GM12878 (cell line): ENCODE data around the gene SLC35F2. TPM values are rescaled to one million over a fixed set of nuclear protein-coding genes. Genes with fewer than 3 reads are reported as not detected.

Experiments used
- ATAC-seq: fragments of 200-7000 bp; cut with Tn5 transposase; 3 replicates; pipeline ENCODE4 v1.9.1; 2020; ENCODE audit warnings: mild to moderate bottlenecking, moderate library complexity
- BruUV-seq: library from RNA; stranded (reverse); fragments of 400-500 nt; replicated peaks from 2 replicates; lab custom pipeline; 2021; lab: Mats Ljungman, UMichigan
- CTCF ChIA-PET: fragments of 300-600 bp; sonication (Branson Sonifier 250); formaldehyde crosslinking; extraction: SDS; loops from one replicate; lab custom pipeline; 2021; ENCODE audit warnings: inconsistent platforms; lab: Yijun Ruan, JAX
- POLR2A ChIA-PET: fragments of 350-600 bp; formaldehyde crosslinking; extraction: SDS; loops from one replicate; lab custom pipeline; 2021; ENCODE audit warnings: inconsistent platforms; lab: Charles Lee
- RAD21 ChIA-PET: fragments of 300-600 bp; sonication (Branson Sonifier 250); formaldehyde crosslinking; loops from one replicate; lab custom pipeline; 2023; ENCODE audit warnings: antibody characterized with exemption; ENCODE audit not compliant: unreplicated experiment; lab: Charles Lee
- SMC1A ChIA-PET: fragments of 300-600 bp; sonication (Branson Sonifier 250); formaldehyde crosslinking; loops from one replicate; lab custom pipeline; 2023; ENCODE audit not compliant: unreplicated experiment, uncharacterized antibody; lab: Charles Lee
- DNase-seq: peaks from one replicate; pipeline ENCODE4 v3.0.0-alpha.2; 2011; ENCODE audit warnings: low read depth, low spot score
- FAIRE-seq: peaks from 3 replicates; lab custom pipeline; 2011; peaks lifted over from hg19 to GRCh38; lab: Jason Lieb, UNC
- H2AFZ ChIP-seq: 2 replicates; pipeline ENCODE4 v1.6.0; 2011; ENCODE audit warnings: low read depth, low read length, control low read depth; ENCODE audit not compliant: control insufficient read depth
- H3K27ac ChIP-seq: 2 replicates; pipeline ENCODE4 v1.5.1; 2011; ENCODE audit warnings: control low read depth; ENCODE audit not compliant: control insufficient read depth, insufficient read depth
- H3K27me3 ChIP-seq, 2 experiments: replicated peaks in 1 of 2; 2 replicates each; pipeline versions ENCODE4 v1.6.0 to v1.6.1; 2011; ENCODE audit warnings: low read length in 1 of 2; ENCODE audit not compliant: control insufficient read depth in 2 of 2, insufficient read depth in 2 of 2
- H3K36me3 ChIP-seq, 2 experiments: 2 replicates each; pipeline ENCODE4 v1.5.1; 2011; ENCODE audit warnings: low read length in 1 of 2; ENCODE audit not compliant: control insufficient read depth in 2 of 2, insufficient read depth in 2 of 2
- H3K4me1 ChIP-seq: 2 replicates; pipeline ENCODE4 v1.6.1; 2011; ENCODE audit warnings: mild to moderate bottlenecking, low read length, moderate library complexity, mixed read lengths; ENCODE audit not compliant: control insufficient read depth, insufficient read depth
- H3K4me2 ChIP-seq: 2 replicates; pipeline ENCODE4 v1.6.0; 2011; ENCODE audit warnings: control low read depth; ENCODE audit not compliant: control insufficient read depth, insufficient read depth
- H3K4me3 ChIP-seq: fragments of 200-600 bp; sonication (generic); 2 replicates; pipeline ENCODE4 v1.5.1; 2016
- H3K79me2 ChIP-seq: 2 replicates; pipeline ENCODE4 v1.6.0; 2011; ENCODE audit warnings: low read length; ENCODE audit not compliant: control insufficient read depth, insufficient read depth
- H3K9ac ChIP-seq: 2 replicates; pipeline ENCODE4 v1.8.0; 2011; ENCODE audit warnings: low read length, control low read depth, mixed read lengths; ENCODE audit not compliant: control insufficient read depth, insufficient read depth
- H3K9me3 ChIP-seq: replicated peaks from 3 replicates; pipeline ENCODE4 v1.5.1; 2011; ENCODE audit warnings: mild to moderate bottlenecking, low read length; ENCODE audit not compliant: control insufficient read depth, insufficient read depth
- H4K20me1 ChIP-seq: 2 replicates; pipeline ENCODE4 v1.6.0; 2011; ENCODE audit not compliant: control insufficient read depth, insufficient read depth
- CBX5 ChIP-seq: sonication (generic); IDR thresholded peaks from 2 replicates; pipeline ENCODE4 v1.6.1; 2016; ENCODE audit warnings: low read depth, moderate library complexity, mild to moderate bottlenecking, inconsistent platforms
- GABPA ChIP-seq: IDR thresholded peaks from 2 replicates; pipeline ENCODE4 v1.6.1; 2014; ENCODE audit warnings: antibody characterized with exemption, low read depth, mild to moderate bottlenecking, inconsistent platforms
- HCFC1 ChIP-seq: fragments of 150-350 bp; IDR thresholded peaks from 2 replicates; pipeline ENCODE4 v1.6.1; 2014; ENCODE audit warnings: low read length
- HDAC6 ChIP-seq: fragments of 200-600 bp; sonication (generic); IDR thresholded peaks from one replicate; pipeline ENCODE4 v1.8.0; 2017; ENCODE audit warnings: antibody characterized with exemption; ENCODE audit not compliant: unreplicated experiment
- IKZF2 ChIP-seq, 2 experiments: fragments of 450-650 bp; IDR thresholded peaks; 2 replicates each; pipeline ENCODE4 v1.6.1; 2017; ENCODE audit warnings: mild to moderate bottlenecking in 2 of 2, moderate library complexity in 2 of 2
- POLR2AphosphoS2 ChIP-seq: IDR thresholded peaks from 2 replicates; pipeline ENCODE4 v1.6.1; 2011; ENCODE audit warnings: low read depth, mild to moderate bottlenecking, low read length, improper control_type of control experiment, moderate library complexity
- RBBP5 ChIP-seq: fragments of 200-600 bp; sonication (generic); conservative IDR thresholded peaks from 2 replicates; pipeline ENCODE4 v1.6.1; 2016
- SMARCA5 ChIP-seq: fragments of 450-650 bp; IDR thresholded peaks from 2 replicates; pipeline ENCODE4 v1.6.1; 2017; ENCODE audit warnings: mild to moderate bottlenecking
- SREBF1 ChIP-seq: IDR thresholded peaks from 2 replicates; pipeline ENCODE4 v1.6.1; 2012; ENCODE audit warnings: mild to moderate bottlenecking, low read length
- in situ Hi-C: fragments of 300-500 bp; cut with MboI; formaldehyde crosslinking; loops from 9 replicates; pipeline ENCODE4 v1.14.3; 2018; ENCODE audit warnings: mixed read lengths
- intact Hi-C: fragments of 100-400 bp; cut with micrococcal nuclease; formaldehyde crosslinking; loops from one replicate; pipeline ENCODE4 v1.14.2; 2022; ENCODE audit not compliant: unreplicated experiment
- polyA plus RNA-seq, 11 experiments: library from polyadenylated mRNA; depleted of rRNA in 4 of 11; unstranded in 6 of 11; stranded (reverse) in 5 of 11; fragments of >200 nt; fragmentation: Nextera tagmentation in 4 of 11; fragmentation: Illumina TruSeq in 1 of 11; extraction: Ambion mirVana in 4 of 11; extraction: Trizol in 1 of 11; gene quantifications; 1 replicate in 1 of 11; 2 replicates in 10 of 11; pipeline versions ENCODE4 v1.2.1 to v1.2.3, GENCODE V29; 2011 to 2016; ENCODE audit warnings: inconsistent platforms in 2 of 11, missing spikeins in 2 of 11, low read depth in 1 of 11
- total RNA-seq, 4 experiments: library from RNA; depleted of rRNA in 3 of 4; stranded (reverse); fragments of >200 nt in 3 of 4; fragmentation: Illumina TruSeq in 1 of 4; extraction: Trizol in 1 of 4; gene quantifications; 2 replicates each; pipeline versions ENCODE4 v1.2.1 to v1.2.3, GENCODE V29; 2013 to 2021
- TF ChIP-seq, protein P1 (sequence below): IDR thresholded peaks from 2 replicates; pipeline ENCODE4 v1.6.1; 2012; ENCODE audit warnings: low read depth, low read length, improper control_type of control experiment
- TF ChIP-seq, protein P2 (sequence below): fragments of 450-650 bp; IDR thresholded peaks from 2 replicates; pipeline ENCODE4 v1.6.1; 2017; ENCODE audit warnings: mild to moderate bottlenecking, moderate library complexity
- TF ChIP-seq, protein P3 (sequence below): fragments of 450-650 bp; formaldehyde crosslinking; IDR thresholded peaks from 2 replicates; pipeline ENCODE4 v1.5.0; 2022; ENCODE audit warnings: mild to moderate bottlenecking, missing genetic modification characterization

The SLC35F2 gene
- total and polyA plus RNA-seq, 10 of the 15 experiments (the other 5 are each of a cell fraction or from before 2014, with no cell fraction given): 15.2 to 48.8 (median 40.1) TPM

DNA sequence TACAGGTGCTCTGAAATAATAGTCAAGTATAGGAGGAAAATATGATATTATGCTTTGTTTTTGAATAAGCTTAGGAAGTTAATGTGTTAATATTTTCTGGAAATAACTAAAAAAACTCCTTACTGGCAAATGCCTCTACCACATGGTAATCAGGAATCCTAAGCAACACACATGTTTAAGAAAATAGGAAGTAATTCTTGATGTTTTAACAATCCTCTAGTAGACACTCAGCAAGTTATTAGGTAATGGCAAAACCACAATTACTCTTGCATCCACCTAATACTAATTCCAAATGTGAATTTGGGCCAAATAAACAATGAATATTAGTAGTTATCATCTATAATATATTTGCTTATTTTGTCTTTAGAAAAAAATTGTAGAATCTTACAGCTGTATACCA is 53.6 kb downstream of the SLC35F2 start:
- Histone ChIP-seq H2AFZ (no peak overlapping the region), H3K36me3 (peaks cover 13 to 28% of the 10 kb centered on the region in 2 experiments), H3K9ac (no peak overlapping the region), H3K79me2 (no peaks in the 10 kb centered on the region; the same call in 1 of the 2 replicates), H3K27ac (no peak overlapping the region), H3K27me3 (no peaks in the 10 kb centered on the region), H4K20me1 (no peaks in the 10 kb centered on the region), H3K9me3 (no peaks in the 10 kb centered on the region), H3K4me1 (no peaks in the 10 kb centered on the region), H3K4me2 (no peak overlapping the region), H3K4me3 (no peak overlapping the region)
- CTCF ChIA-PET: interaction anchor here (1.2 kb wide), 1 partner anchor 132 kb away, joined by 3 read pairs; no protein-coding TSS in a partner anchor
- no peak for DNase-seq
- intact Hi-C loops: no loop called here
- POLR2A ChIA-PET: no interaction called here
- ATAC-seq: no peak
- BruUV-seq: no TSS peak
- in situ Hi-C loops: no loop called here
- TF ChIP-seq, protein P1, sequence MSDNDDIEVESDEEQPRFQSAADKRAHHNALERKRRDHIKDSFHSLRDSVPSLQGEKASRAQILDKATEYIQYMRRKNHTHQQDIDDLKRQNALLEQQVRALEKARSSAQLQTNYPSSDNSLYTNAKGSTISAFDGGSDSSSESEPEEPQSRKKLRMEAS: no peak
- TF ChIP-seq HCFC1: no peak
- TF ChIP-seq CBX5: no peak
- no peak for TF ChIP-seq SMARCA5
- TF ChIP-seq GABPA: no peak
- TF ChIP-seq, protein P2, sequence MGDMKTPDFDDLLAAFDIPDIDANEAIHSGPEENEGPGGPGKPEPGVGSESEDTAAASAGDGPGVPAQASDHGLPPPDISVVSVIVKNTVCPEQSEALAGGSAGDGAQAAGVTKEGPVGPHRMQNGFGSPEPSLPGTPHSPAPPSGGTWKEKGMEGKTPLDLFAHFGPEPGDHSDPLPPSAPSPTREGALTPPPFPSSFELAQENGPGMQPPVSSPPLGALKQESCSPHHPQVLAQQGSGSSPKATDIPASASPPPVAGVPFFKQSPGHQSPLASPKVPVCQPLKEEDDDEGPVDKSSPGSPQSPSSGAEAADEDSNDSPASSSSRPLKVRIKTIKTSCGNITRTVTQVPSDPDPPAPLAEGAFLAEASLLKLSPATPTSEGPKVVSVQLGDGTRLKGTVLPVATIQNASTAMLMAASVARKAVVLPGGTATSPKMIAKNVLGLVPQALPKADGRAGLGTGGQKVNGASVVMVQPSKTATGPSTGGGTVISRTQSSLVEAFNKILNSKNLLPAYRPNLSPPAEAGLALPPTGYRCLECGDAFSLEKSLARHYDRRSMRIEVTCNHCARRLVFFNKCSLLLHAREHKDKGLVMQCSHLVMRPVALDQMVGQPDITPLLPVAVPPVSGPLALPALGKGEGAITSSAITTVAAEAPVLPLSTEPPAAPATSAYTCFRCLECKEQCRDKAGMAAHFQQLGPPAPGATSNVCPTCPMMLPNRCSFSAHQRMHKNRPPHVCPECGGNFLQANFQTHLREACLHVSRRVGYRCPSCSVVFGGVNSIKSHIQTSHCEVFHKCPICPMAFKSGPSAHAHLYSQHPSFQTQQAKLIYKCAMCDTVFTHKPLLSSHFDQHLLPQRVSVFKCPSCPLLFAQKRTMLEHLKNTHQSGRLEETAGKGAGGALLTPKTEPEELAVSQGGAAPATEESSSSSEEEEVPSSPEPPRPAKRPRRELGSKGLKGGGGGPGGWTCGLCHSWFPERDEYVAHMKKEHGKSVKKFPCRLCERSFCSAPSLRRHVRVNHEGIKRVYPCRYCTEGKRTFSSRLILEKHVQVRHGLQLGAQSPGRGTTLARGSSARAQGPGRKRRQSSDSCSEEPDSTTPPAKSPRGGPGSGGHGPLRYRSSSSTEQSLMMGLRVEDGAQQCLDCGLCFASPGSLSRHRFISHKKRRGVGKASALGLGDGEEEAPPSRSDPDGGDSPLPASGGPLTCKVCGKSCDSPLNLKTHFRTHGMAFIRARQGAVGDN: no peak
- TF ChIP-seq HDAC6: no peak
- no peak for TF ChIP-seq RBBP5
- no peak for TF ChIP-seq IKZF2 (IDR thresholded peaks at IDR 0.05)
- no peak for TF ChIP-seq SREBF1
- no peak for TF ChIP-seq POLR2AphosphoS2
- TF ChIP-seq, protein P3, sequence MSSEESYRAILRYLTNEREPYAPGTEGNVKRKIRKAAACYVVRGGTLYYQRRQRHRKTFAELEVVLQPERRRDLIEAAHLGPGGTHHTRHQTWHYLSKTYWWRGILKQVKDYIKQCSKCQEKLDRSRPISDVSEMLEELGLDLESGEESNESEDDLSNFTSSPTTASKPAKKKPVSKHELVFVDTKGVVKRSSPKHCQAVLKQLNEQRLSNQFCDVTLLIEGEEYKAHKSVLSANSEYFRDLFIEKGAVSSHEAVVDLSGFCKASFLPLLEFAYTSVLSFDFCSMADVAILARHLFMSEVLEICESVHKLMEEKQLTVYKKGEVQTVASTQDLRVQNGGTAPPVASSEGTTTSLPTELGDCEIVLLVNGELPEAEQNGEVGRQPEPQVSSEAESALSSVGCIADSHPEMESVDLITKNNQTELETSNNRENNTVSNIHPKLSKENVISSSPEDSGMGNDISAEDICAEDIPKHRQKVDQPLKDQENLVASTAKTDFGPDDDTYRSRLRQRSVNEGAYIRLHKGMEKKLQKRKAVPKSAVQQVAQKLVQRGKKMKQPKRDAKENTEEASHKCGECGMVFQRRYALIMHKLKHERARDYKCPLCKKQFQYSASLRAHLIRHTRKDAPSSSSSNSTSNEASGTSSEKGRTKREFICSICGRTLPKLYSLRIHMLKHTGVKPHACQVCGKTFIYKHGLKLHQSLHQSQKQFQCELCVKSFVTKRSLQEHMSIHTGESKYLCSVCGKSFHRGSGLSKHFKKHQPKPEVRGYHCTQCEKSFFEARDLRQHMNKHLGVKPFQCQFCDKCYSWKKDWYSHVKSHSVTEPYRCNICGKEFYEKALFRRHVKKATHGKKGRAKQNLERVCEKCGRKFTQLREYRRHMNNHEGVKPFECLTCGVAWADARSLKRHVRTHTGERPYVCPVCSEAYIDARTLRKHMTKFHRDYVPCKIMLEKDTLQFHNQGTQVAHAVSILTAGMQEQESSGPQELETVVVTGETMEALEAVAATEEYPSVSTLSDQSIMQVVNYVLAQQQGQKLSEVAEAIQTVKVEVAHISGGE: no peak
- SMC1A ChIA-PET: interaction anchor here (1.1 to 1.3 kb wide), 2 partner anchors 16 to 93 kb away, joined by 3 read pairs; no protein-coding TSS in a partner anchor
- no peak for FAIRE-seq
- RAD21 ChIA-PET: no interaction called here
